IPS-15b (cell line): ENCODE results near the gene RAB14.

Experiments
- H3K27me3 ChIP-seq: one replicate; pipeline ENCODE4 v1.6.1; 2013; ENCODE audit warnings: low read length; ENCODE audit not compliant: control insufficient read depth, insufficient read depth
- H3K36me3 ChIP-seq: one replicate; pipeline ENCODE4 v1.6.1; 2013; ENCODE audit warnings: low read length; ENCODE audit not compliant: control insufficient read depth, insufficient read depth
- H3K4me1 ChIP-seq: one replicate; pipeline ENCODE4 v1.6.1; 2013; ENCODE audit warnings: mild to moderate bottlenecking, low read length; ENCODE audit not compliant: control insufficient read depth, insufficient read depth
- H3K4me3 ChIP-seq: one replicate; pipeline ENCODE4 v1.5.1; 2013; ENCODE audit warnings: low read depth, low read length
- H3K9ac ChIP-seq: one replicate; pipeline ENCODE4 v1.6.1; 2013; ENCODE audit warnings: low read depth, mild to moderate bottlenecking, low read length
- H3K9me3 ChIP-seq: one replicate; pipeline ENCODE4 v1.6.1; 2013; ENCODE audit warnings: mild to moderate bottlenecking, low read length; ENCODE audit not compliant: control insufficient read depth, insufficient read depth

Gene RAB14

GRCh38 chr9:121199921-121200320 is 1.7 kb downstream of the RAB14 start:
- Histone ChIP-seq H3K9ac (no peak overlapping the region), H3K27me3 (peaks cover under 1% of the 10 kb centered on the region), H3K9me3 (no peaks in the 10 kb centered on the region), H3K4me1 (peaks cover 8% of the 10 kb centered on the region), H3K4me3 (peak overlapping the region; percentile 82), H3K36me3 (no peaks in the 10 kb centered on the region)

GRCh38 chr9:121198512-121199042 is 3.1 kb downstream of the RAB14 start:
- H3K4me1 ChIP-seq: peaks cover 8% of the 10 kb centered on the region

GRCh38 chr9:121197132-121197531 is 4.5 kb downstream of the RAB14 start:
- no peaks in the 10 kb centered on the region for H3K36me3 ChIP-seq
- H3K4me1 ChIP-seq: peaks cover 7% of the 10 kb centered on the region
- H3K9me3 ChIP-seq: no peaks in the 10 kb centered on the region
- H3K4me3 ChIP-seq: no peak overlapping the region
- no peak overlapping the region for H3K9ac ChIP-seq
- no peaks in the 10 kb centered on the region for H3K27me3 ChIP-seq

More at GRCh38 chr9:121198512-121199042, 3.1 kb downstream of the RAB14 start:
- H3K27me3 ChIP-seq: no peaks in the 10 kb centered on the region
- no peak overlapping the region for H3K4me3 ChIP-seq
- H3K9ac ChIP-seq: no peak overlapping the region
- no peaks in the 10 kb centered on the region for H3K36me3 ChIP-seq
- no peaks in the 10 kb centered on the region for H3K9me3 ChIP-seq

- Histone ChIP-seq H3K4me1 (peaks cover 6% of the 10 kb centered on the region), H3K9me3 (no peaks in the 10 kb centered on the region), H3K27me3 (no peaks in the 10 kb centered on the region), H3K9ac (no peak overlapping the region), H3K36me3 (no peaks in the 10 kb centered on the region), H3K4me3 (no peak overlapping the region)
Observed at GRCh38 chr9:121196389-121196788, 5.3 kb downstream of the RAB14 start.

GRCh38 chr9:121194730-121195129 is 6.9 kb downstream of the RAB14 start:
- peaks cover under 1% of the 10 kb centered on the region for H3K4me1 ChIP-seq
- no peak overlapping the region for H3K4me3 ChIP-seq
- H3K36me3 ChIP-seq: no peaks in the 10 kb centered on the region
- no peaks in the 10 kb centered on the region for H3K9me3 ChIP-seq
- no peak overlapping the region for H3K9ac ChIP-seq
- no peaks in the 10 kb centered on the region for H3K27me3 ChIP-seq

- Histone ChIP-seq H3K27me3 (no peaks in the 10 kb centered on the region), H3K9me3 (no peaks in the 10 kb centered on the region), H3K4me1 (no peaks in the 10 kb centered on the region), H3K9ac (no peak overlapping the region), H3K4me3 (no peak overlapping the region), H3K36me3 (no peaks in the 10 kb centered on the region)
Observed at GRCh38 chr9:121192959-121193640, 8.6 kb downstream of the RAB14 start.

- Histone ChIP-seq H3K36me3 (no peaks in the 10 kb centered on the region), H3K4me1 (no peaks in the 10 kb centered on the region), H3K4me3 (no peak overlapping the region), H3K9me3 (no peaks in the 10 kb centered on the region), H3K27me3 (no peaks in the 10 kb centered on the region), H3K9ac (no peak overlapping the region)
Observed at GRCh38 chr9:121192518-121192917, 9.2 kb downstream of the RAB14 start.

- Histone ChIP-seq H3K36me3 (no peaks in the 10 kb centered on the region), H3K4me3 (no peak overlapping the region), H3K4me1 (no peaks in the 10 kb centered on the region), H3K9me3 (no peaks in the 10 kb centered on the region), H3K9ac (no peak overlapping the region), H3K27me3 (no peaks in the 10 kb centered on the region)
Observed at GRCh38 chr9:121191235-121191634, 10.4 kb downstream of the RAB14 start.

- H3K9ac ChIP-seq: no peak overlapping the region
- H3K27me3 ChIP-seq: no peaks in the 10 kb centered on the region
- H3K36me3 ChIP-seq: no peaks in the 10 kb centered on the region
- H3K4me1 ChIP-seq: no peaks in the 10 kb centered on the region
- no peak overlapping the region for H3K4me3 ChIP-seq
- no peaks in the 10 kb centered on the region for H3K9me3 ChIP-seq
Observed at GRCh38 chr9:121189660-121190059, 12.0 kb downstream of the RAB14 start.

- H3K4me3 ChIP-seq: no peak overlapping the region
- no peak overlapping the region for H3K9ac ChIP-seq
- H3K4me1 ChIP-seq: no peaks in the 10 kb centered on the region
- H3K36me3 ChIP-seq: no peaks in the 10 kb centered on the region
- no peaks in the 10 kb centered on the region for H3K27me3 ChIP-seq
- H3K9me3 ChIP-seq: no peaks in the 10 kb centered on the region
Observed at GRCh38 chr9:121189006-121189405, 12.7 kb downstream of the RAB14 start.

- Histone ChIP-seq H3K4me3 (no peak overlapping the region), H3K27me3 (no peaks in the 10 kb centered on the region), H3K36me3 (no peaks in the 10 kb centered on the region), H3K9me3 (no peaks in the 10 kb centered on the region), H3K9ac (no peak overlapping the region), H3K4me1 (peaks cover 4% of the 10 kb centered on the region)
Observed at GRCh38 chr9:121187636-121188305, 13.9 kb downstream of the RAB14 start.
